K562 (cell line): ENCODE data around the gene FBLN7. TPM values are rescaled to one million over a fixed set of nuclear protein-coding genes. Genes with fewer than 3 reads are reported as not detected.
"Not testable (repeated sequence)": the region's sequence is repeated elsewhere in the genome, so short reads cannot be mapped to it uniquely, and the experiment has no call there.

Source experiments
- ATAC-seq: fragments of 200-7000 bp; cut with Tn5 transposase; 3 replicates; pipeline ENCODE4 v1.9.1; 2020; ENCODE audit warnings: moderate library complexity
- BruUV-seq: library from RNA; stranded (reverse); fragments of 400-500 nt; replicated peaks from 2 replicates; lab custom pipeline; 2021; lab: Mats Ljungman, UMichigan
- CTCF ChIA-PET: fragments of 300-600 bp; formaldehyde crosslinking; extraction: SDS; loops from one replicate; lab custom pipeline; 2021; ENCODE audit warnings: low intra/inter-chr PET ratio; lab: Yijun Ruan, JAX
- POLR2A ChIA-PET: fragments of 300-600, 350-650 bp; sonication (Branson Sonifier 250); formaldehyde crosslinking; extraction: SDS; loops from one replicate; lab custom pipeline; 2021; ENCODE audit warnings: antibody characterized with exemption, inconsistent platforms; lab: Yijun Ruan, JAX
- DNase-seq, 4 experiments: peaks; one replicate each; pipeline versions ENCODE4 v3.0.0 to v3.0.0-alpha.2; 2011 to 2018; ENCODE audit warnings: low spot score in 3 of 4, mixed read lengths in 3 of 4; ENCODE audit errors: extremely low read depth in 1 of 4
- FAIRE-seq: peaks from 2 replicates; lab custom pipeline; 2011; peaks lifted over from hg19 to GRCh38; lab: Jason Lieb, UNC
- H2AFZ ChIP-seq: 2 replicates; pipeline ENCODE4 v1.6.0; 2011; ENCODE audit warnings: low read depth, low read length, control low read depth, inconsistent platforms
- H3K27ac ChIP-seq: fragments of 200-600 bp; 3 replicates; pipeline ENCODE4 v1.8.0; 2011; ENCODE audit warnings: low read depth, mild to moderate bottlenecking, control low read depth, inconsistent platforms, low read length, moderate library complexity, mixed read lengths; ENCODE audit errors: extremely low read depth
- H3K27me3 ChIP-seq, 2 experiments: fragments of 300-600 bp in 1 of 2; 2 replicates in 1 of 2; 3 replicates in 1 of 2; pipeline versions ENCODE4 v1.6.0 to v1.8.0; 2011; ENCODE audit warnings: inconsistent platforms in 2 of 2, low read length in 2 of 2, mild to moderate bottlenecking in 1 of 2, mixed read lengths in 1 of 2, moderate library complexity in 1 of 2; ENCODE audit not compliant: control insufficient read depth in 2 of 2, insufficient read depth in 2 of 2
- H3K36me3 ChIP-seq: fragments of 300-600 bp; 3 replicates; pipeline ENCODE4 v1.8.0; 2011; ENCODE audit warnings: mild to moderate bottlenecking, low read length, inconsistent platforms; ENCODE audit not compliant: control insufficient read depth, insufficient read depth
- H3K4me1 ChIP-seq, 2 experiments: fragments of 200-600 bp in 1 of 2; replicated peaks in 1 of 2; 2 replicates in 1 of 2; 3 replicates in 1 of 2; pipeline versions ENCODE4 v1.5.1 to v1.8.0; 2011; ENCODE audit warnings: inconsistent platforms in 2 of 2, low read length in 2 of 2, mild to moderate bottlenecking in 1 of 2, mixed read lengths in 1 of 2, moderate library complexity in 1 of 2; ENCODE audit not compliant: control insufficient read depth in 2 of 2, insufficient read depth in 2 of 2
- H3K4me2 ChIP-seq: 2 replicates; pipeline ENCODE4 v1.6.1; 2011; ENCODE audit warnings: low read length, control low read depth, inconsistent platforms, mixed read lengths; ENCODE audit not compliant: insufficient read depth
- H3K4me3 ChIP-seq: fragments of 200-600 bp; sonication (generic), shearing (Covaris generic); 2 replicates; pipeline ENCODE4 v1.5.1; 2016; ENCODE audit warnings: control low read depth, inconsistent platforms
- H3K79me2 ChIP-seq: fragments of 200-600 bp; 3 replicates; pipeline ENCODE4 v1.8.0; 2011; ENCODE audit warnings: low read length, inconsistent platforms; ENCODE audit not compliant: control insufficient read depth, insufficient read depth
- H3K9ac ChIP-seq, 2 experiments: 2 replicates each; pipeline versions ENCODE4 v1.6.0 to v1.6.1; 2011; ENCODE audit warnings: low read depth in 2 of 2, low read length in 2 of 2, control low read depth in 1 of 2, inconsistent platforms in 1 of 2, mild to moderate bottlenecking in 1 of 2, mixed read lengths in 1 of 2; ENCODE audit not compliant: insufficient read depth in 1 of 2
- H3K9me1 ChIP-seq: one replicate; pipeline ENCODE4 v1.6.0; 2011; ENCODE audit warnings: inconsistent platforms, mild to moderate bottlenecking, low read length, moderate library complexity; ENCODE audit not compliant: control insufficient read depth, insufficient read depth
- H3K9me3 ChIP-seq: replicated peaks from 2 replicates; pipeline ENCODE4 v1.5.1; 2011; ENCODE audit warnings: low read depth, low read length, inconsistent platforms; ENCODE audit not compliant: control insufficient read depth, insufficient read depth
- H4K20me1 ChIP-seq: replicated peaks from 2 replicates; pipeline ENCODE4 v1.6.1; 2011; ENCODE audit warnings: low read length, inconsistent platforms, mixed read lengths; ENCODE audit not compliant: control insufficient read depth, insufficient read depth
- WGBS: fragments of 100-300 bp; shearing (Covaris generic); methylation state at CpG from one replicate; pipeline ENCODE4 v1.1.6; 2016; ENCODE audit warnings: low coverage, mixed read lengths; ENCODE audit not compliant: insufficient coverage; ENCODE audit errors: missing lambda C conversion rate; 5-methylcytosine and 5-hydroxymethylcytosine counted together
- in situ Hi-C: fragments of 300-500 bp; cut with MboI; formaldehyde crosslinking; loops from 4 replicates; pipeline ENCODE4 v1.15.0; 2018; ENCODE audit warnings: inconsistent platforms, mixed read lengths
- intact Hi-C: fragments of 100-400 bp; cut with micrococcal nuclease; formaldehyde crosslinking; loops from 2 replicates; pipeline ENCODE4 v1.14.2; 2022
- polyA plus RNA-seq, 8 experiments: library from polyadenylated mRNA; depleted of rRNA in 4 of 8; stranded (reverse) in 5 of 8; unstranded in 3 of 8; fragments of >200 nt; fragmentation: Nextera tagmentation in 2 of 8; fragmentation: Illumina TruSeq in 1 of 8; extraction: Ambion mirVana in 2 of 8; extraction: Trizol in 1 of 8; gene quantifications; 2 replicates each; pipeline versions ENCODE4 v1.2.1 to v1.2.3, GENCODE V29; 2011 to 2014; ENCODE audit warnings: inconsistent platforms in 1 of 8, missing spikeins in 1 of 8
- total RNA-seq, 7 experiments: library from RNA; depleted of rRNA in 6 of 7; stranded (reverse); fragments of >200 nt in 6 of 7; fragmentation: Illumina TruSeq in 2 of 7; extraction: Trizol in 2 of 7; gene quantifications; 2 replicates each; pipeline versions ENCODE4 v1.2.1 to v1.2.3, GENCODE V29; 2011 to 2021; ENCODE audit warnings: low replicate concordance in 1 of 7
- TF ChIP-seq, protein P1 (sequence below): fragments of 450-650 bp; IDR thresholded peaks from 2 replicates; pipeline ENCODE4 v1.6.1; 2018; ENCODE audit warnings: mild to moderate bottlenecking, low read depth; ENCODE audit not compliant: partially characterized antibody
- TF ChIP-seq, protein P2 (sequence below), 2 experiments: fragments of 450-650 bp in 1 of 2; sonication (generic) in 1 of 2; formaldehyde crosslinking in 1 of 2; IDR thresholded peaks; 2 replicates each; pipeline versions ENCODE4 v1.7.1 to v1.9.0; 2016 to 2022; ENCODE audit warnings: inconsistent platforms in 1 of 2, mild to moderate bottlenecking in 1 of 2, missing genetic modification reagents in 1 of 2

Gene FBLN7
- total and polyA plus RNA-seq, 9 of the 15 experiments (the other 6 are each of a cell fraction or from before 2014, with no cell fraction given) = 0.13 TPM; not detected in 8

DNA sequence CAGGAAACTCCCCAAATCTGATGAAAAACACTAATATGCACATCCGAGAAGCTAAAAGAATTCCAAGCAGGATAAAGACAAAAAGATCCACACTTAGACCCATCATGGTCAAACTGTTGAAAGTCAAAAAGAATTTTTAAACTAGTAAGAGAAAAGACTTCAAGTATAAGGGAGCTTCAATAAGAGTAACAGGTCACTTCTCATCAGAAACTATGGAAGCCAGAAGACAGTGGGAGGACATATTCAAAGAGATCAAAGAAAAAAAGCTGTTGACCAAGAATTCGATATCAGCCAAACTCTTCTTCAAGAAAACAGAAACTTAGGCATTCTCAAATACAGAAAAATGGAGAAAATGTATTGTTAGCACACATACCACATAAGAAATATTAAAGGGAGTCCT lies 66.2 kb downstream of the FBLN7 start (continued):
- TF ChIP-seq, protein P1, sequence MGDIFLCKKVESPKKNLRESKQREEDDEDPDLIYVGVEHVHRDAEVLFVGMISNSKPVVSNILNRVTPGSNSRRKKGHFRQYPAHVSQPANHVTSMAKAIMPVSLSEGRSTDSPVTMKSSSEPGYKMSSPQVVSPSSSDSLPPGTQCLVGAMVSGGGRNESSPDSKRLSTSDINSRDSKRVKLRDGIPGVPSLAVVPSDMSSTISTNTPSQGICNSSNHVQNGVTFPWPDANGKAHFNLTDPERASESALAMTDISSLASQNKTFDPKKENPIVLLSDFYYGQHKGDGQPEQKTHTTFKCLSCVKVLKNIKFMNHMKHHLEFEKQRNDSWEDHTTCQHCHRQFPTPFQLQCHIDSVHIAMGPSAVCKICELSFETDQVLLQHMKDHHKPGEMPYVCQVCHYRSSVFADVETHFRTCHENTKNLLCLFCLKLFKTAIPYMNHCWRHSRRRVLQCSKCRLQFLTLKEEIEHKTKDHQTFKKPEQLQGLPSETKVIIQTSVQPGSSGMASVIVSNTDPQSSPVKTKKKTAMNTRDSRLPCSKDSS = peak; percentile 84

DNA sequence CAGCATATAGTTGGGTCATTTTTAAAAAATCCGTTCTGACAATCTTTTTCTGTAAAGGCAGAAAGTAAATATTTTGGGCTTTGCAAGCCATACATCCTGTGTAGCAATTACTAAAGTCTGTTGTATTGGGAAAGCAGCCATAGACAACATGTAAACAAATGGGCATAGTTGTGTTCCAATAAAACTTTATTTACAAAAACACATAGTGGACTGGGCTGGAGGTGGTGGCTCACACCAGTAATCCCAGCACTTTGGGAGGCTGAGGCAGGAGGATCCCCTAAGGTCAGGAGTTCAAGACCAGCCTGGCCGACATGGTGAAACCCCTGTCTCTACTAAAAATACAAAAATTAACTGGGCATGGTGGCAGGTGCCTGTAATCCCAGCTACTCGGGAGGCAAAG lies 69.7 kb downstream of the FBLN7 start:
- H3K9me1 ChIP-seq, intact Hi-C loops, in situ Hi-C loops, DNase-seq, H3K36me3 ChIP-seq, H3K4me2 ChIP-seq, CTCF ChIA-PET, H4K20me1 ChIP-seq, H2AFZ ChIP-seq, ATAC-seq, H3K4me3 ChIP-seq, H3K27ac ChIP-seq, FAIRE-seq, POLR2A ChIA-PET, BruUV-seq, H3K79me2 ChIP-seq, H3K4me1 ChIP-seq, H3K9me3 ChIP-seq, H3K9ac ChIP-seq, H3K27me3 ChIP-seq: not testable (repeated sequence)
- WGBS = 26% methylated on average over 3 of the region's 3 CpGs
- TF ChIP-seq, protein P2, sequence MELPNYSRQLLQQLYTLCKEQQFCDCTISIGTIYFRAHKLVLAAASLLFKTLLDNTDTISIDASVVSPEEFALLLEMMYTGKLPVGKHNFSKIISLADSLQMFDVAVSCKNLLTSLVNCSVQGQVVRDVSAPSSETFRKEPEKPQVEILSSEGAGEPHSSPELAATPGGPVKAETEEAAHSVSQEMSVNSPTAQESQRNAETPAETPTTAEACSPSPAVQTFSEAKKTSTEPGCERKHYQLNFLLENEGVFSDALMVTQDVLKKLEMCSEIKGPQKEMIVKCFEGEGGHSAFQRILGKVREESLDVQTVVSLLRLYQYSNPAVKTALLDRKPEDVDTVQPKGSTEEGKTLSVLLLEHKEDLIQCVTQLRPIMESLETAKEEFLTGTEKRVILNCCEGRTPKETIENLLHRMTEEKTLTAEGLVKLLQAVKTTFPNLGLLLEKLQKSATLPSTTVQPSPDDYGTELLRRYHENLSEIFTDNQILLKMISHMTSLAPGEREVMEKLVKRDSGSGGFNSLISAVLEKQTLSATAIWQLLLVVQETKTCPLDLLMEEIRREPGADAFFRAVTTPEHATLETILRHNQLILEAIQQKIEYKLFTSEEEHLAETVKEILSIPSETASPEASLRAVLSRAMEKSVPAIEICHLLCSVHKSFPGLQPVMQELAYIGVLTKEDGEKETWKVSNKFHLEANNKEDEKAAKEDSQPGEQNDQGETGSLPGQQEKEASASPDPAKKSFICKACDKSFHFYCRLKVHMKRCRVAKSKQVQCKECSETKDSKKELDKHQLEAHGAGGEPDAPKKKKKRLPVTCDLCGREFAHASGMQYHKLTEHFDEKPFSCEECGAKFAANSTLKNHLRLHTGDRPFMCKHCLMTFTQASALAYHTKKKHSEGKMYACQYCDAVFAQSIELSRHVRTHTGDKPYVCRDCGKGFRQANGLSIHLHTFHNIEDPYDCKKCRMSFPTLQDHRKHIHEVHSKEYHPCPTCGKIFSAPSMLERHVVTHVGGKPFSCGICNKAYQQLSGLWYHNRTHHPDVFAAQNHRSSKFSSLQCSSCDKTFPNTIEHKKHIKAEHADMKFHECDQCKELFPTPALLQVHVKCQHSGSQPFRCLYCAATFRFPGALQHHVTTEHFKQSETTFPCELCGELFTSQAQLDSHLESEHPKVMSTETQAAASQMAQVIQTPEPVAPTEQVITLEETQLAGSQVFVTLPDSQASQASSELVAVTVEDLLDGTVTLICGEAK (IDR thresholded peaks at IDR 0.05) = peak; percentile 92
- TF ChIP-seq, protein P2 (CRISPR knock-in tag; IDR thresholded peaks at IDR 0.05) = peak; percentile 79
